Psoas muscle (tissue), 8 donors: ENCODE measurements around the gene DUSP11. TPM values are rescaled to one million over a fixed set of nuclear protein-coding genes. Genes with fewer than 3 reads are reported as not detected.

Experiments used
- ATAC-seq, 4 donors: fragments of 200-7000 bp; cut with Tn5 transposase; one replicate each; pipeline ENCODE4 v1.9.1; 2020; ENCODE audit warnings: moderate library complexity in 3 of 4, mild to moderate bottlenecking in 2 of 4
- DNase-seq, 2 donors: peaks; one replicate each; pipeline ENCODE4 v3.0.0-alpha.2; 2020
- H3K27ac ChIP-seq: fragments of 200-600 bp; one replicate; pipeline ENCODE4 v1.8.0; 2022
- H3K27me3 ChIP-seq, 3 donors: fragments of 200-600 bp in 1 of 3; one replicate each; pipeline versions ENCODE4 v1.6.1 to v1.8.0; 2013 to 2022; ENCODE audit warnings: low read length in 2 of 3, mild to moderate bottlenecking in 2 of 3, moderate library complexity in 1 of 3; ENCODE audit not compliant: insufficient read depth in 3 of 3
- H3K36me3 ChIP-seq, 2 donors: fragments of 200-600 bp in 1 of 2; one replicate each; pipeline versions ENCODE4 v1.6.1 to v1.8.0; 2013 to 2022; ENCODE audit warnings: low read depth in 1 of 2, mild to moderate bottlenecking in 1 of 2, moderate library complexity in 1 of 2; ENCODE audit not compliant: insufficient read depth in 1 of 2
- H3K4me1 ChIP-seq: fragments of 200-600 bp; one replicate; pipeline ENCODE4 v1.8.0; 2022
- H3K4me3 ChIP-seq: fragments of 200-600 bp; one replicate; pipeline ENCODE4 v1.8.0; 2022; ENCODE audit warnings: mild to moderate bottlenecking
- H3K9me3 ChIP-seq: fragments of 200-600 bp; one replicate; pipeline ENCODE4 v1.8.0; 2022
- CTCF ChIP-seq: fragments of 200-600 bp; IDR thresholded peaks from one replicate; pipeline ENCODE4 v1.8.0; 2022; ENCODE audit warnings: antibody characterized with exemption
- WGBS, 3 donors: extraction: QIAGEN DNeasy Blood & Tissue Kit; methylation state at CpG; one replicate each; pipeline versions ENCODE4 v1.1.6 to v1.1.7; 2013; 5-methylcytosine and 5-hydroxymethylcytosine counted together
- intact Hi-C, 2 donors: fragments of 100-400 bp; cut with DNase I; formaldehyde crosslinking; loops; one replicate each; pipeline versions ENCODE4 v1.11.0 to v1.14.2; 2022
- polyA plus RNA-seq, 3 donors: library from polyadenylated mRNA; stranded (reverse); fragments of 200-250 nt; gene quantifications; one replicate each; pipeline ENCODE4 v1.2.3, GENCODE V29; 2013
- total RNA-seq, 4 donors: library from RNA; stranded (reverse); fragmentation: NEBNext Ultra II Directional in 2 of 4; extraction: Animal tissue kit (Norgen Biotek cat#: 25700) in 2 of 4; gene quantifications; one replicate each; pipeline versions ENCODE4 v1.2.1 to v1.2.4, GENCODE V29; 2021 to 2023
- donor health status: healthy with polysubstance abuse.
- donor health status: DM: no; HTN: no; CAD: no; lungs with moderate emphysema.
- donor health status: Bipolar disorder and iron deficiency.
- donor health status: healthy.
- donor health status: DM: yes; HTN: yes; CAD: no.
- donor health status: DM: no; HTN: no; CAD: no.
- donor health status: DM: no; HTN: no; CAD: no.
- donor health status: DM: yes; HTN: yes; CAD: no.

DUSP11 gene
- total and polyA plus RNA-seq, 7 donors = 8.9 to 21.4 (median 14.2) TPM

GRCh38 chr2:73822991-73823390, 43.1 kb upstream of the DUSP11 start:
- no peak overlapping the region for H3K4me3 ChIP-seq
- ATAC-seq (no peak), DNase-seq (no peak)
- H3K36me3 ChIP-seq = no peaks in the 10 kb centered on the region
- no peaks in the 10 kb centered on the region for H3K27me3 ChIP-seq
- TF ChIP-seq CTCF = no peak
- intact Hi-C loops = loop anchor here (1.0 to 10.0 kb wide), 6 partner anchors 102 to 512 kb away; partner anchors contain the start of genes BOLA3 (in 1 of the 2), DGUOK (in 1 of the 2) and TET3 (in 1 of the 2)
- peaks cover 2% of the 10 kb centered on the region for H3K4me1 ChIP-seq
- WGBS, 3 donors = 74 to 83% (median 75%) methylated on average over 2 of the region's 2 CpGs
- H3K9me3 ChIP-seq = no peaks in the 10 kb centered on the region
- H3K27ac ChIP-seq = no peak overlapping the region

GRCh38 chr2:73822276-73822675, 42.4 kb upstream of the DUSP11 start:
- Histone ChIP-seq H3K4me3 (no peak overlapping the region), H3K27me3 (no peaks in the 10 kb centered on the region), H3K9me3 (no peaks in the 10 kb centered on the region), H3K27ac (no peak overlapping the region), H3K4me1 (no peaks in the 10 kb centered on the region), H3K36me3 (no peaks in the 10 kb centered on the region)
- intact Hi-C loops = loop anchor here (10.0 kb wide), 5 partner anchors 103 to 513 kb away; partner anchors contain the start of genes BOLA3 (in 1 of the 2), DGUOK (in 1 of the 2) and TET3 (in 1 of the 2)
- DNase-seq (no peak), ATAC-seq (no peak)
- 25 to 37% (median 36%) methylated on average over 1 of the region's 1 CpG for WGBS, 3 donors
- no peak for TF ChIP-seq CTCF

- no peaks in the 10 kb centered on the region for H3K36me3 ChIP-seq
- H3K4me1 ChIP-seq = no peaks in the 10 kb centered on the region
- H3K27ac ChIP-seq = no peak overlapping the region
- DNase-seq (no peak), ATAC-seq (no peak)
- intact Hi-C loops = loop anchor here (10.0 kb wide), 5 partner anchors 103 to 513 kb away; partner anchors contain the start of genes BOLA3 (in 1 of the 2), DGUOK (in 1 of the 2) and TET3 (in 1 of the 2)
- H3K4me3 ChIP-seq = no peak overlapping the region
- TF ChIP-seq CTCF = no peak
- H3K9me3 ChIP-seq = no peaks in the 10 kb centered on the region
- WGBS, 3 donors = 62 to 68% (median 68%) methylated on average over 2 of the region's 2 CpGs
- H3K27me3 ChIP-seq = peaks cover 0 to 1% (median 0%) of the 10 kb centered on the region in 3 donors
Measured at GRCh38 chr2:73821669-73822068, 41.8 kb upstream of the DUSP11 start.

- intact Hi-C loops = loop anchor here (10.0 kb wide), 5 partner anchors 104 to 514 kb away; partner anchors contain the start of genes BOLA3 (in 1 of the 2), DGUOK (in 1 of the 2) and TET3 (in 1 of the 2)
- Histone ChIP-seq H3K9me3 (no peaks in the 10 kb centered on the region), H3K27me3 (peaks cover 0 to 3% (median 0%) of the 10 kb centered on the region in 3 donors), H3K4me3 (no peak overlapping the region), H3K4me1 (no peaks in the 10 kb centered on the region), H3K36me3 (no peaks in the 10 kb centered on the region), H3K27ac (no peak overlapping the region)
- WGBS, 3 donors = 28 to 41% (median 37%) methylated on average over 2 of the region's 2 CpGs
- no peak for DNase-seq
- TF ChIP-seq CTCF = no peak
- ATAC-seq = no peak
Measured at GRCh38 chr2:73821227-73821626, 41.3 kb upstream of the DUSP11 start.

GRCh38 chr2:73818296-73818695, 38.4 kb upstream of the DUSP11 start:
- Histone ChIP-seq H3K27me3 (peaks cover 0 to 3% (median 0%) of the 10 kb centered on the region in 3 donors), H3K9me3 (no peaks in the 10 kb centered on the region), H3K4me3 (no peak overlapping the region), H3K4me1 (no peaks in the 10 kb centered on the region), H3K27ac (no peak overlapping the region), H3K36me3 (peaks cover 0 to 3% of the 10 kb centered on the region in 2 donors)
- intact Hi-C loops = no loop called here
- WGBS, 3 donors = 78 to 86% (median 79%) methylated on average over 15 to 18 of the region's 18 CpGs
- ATAC-seq = no peak
- DNase-seq = no peak
- TF ChIP-seq CTCF = no peak
